Progenitor cell of endocrine pancreas (in vitro differentiated cells): ENCODE results near the gene TOLLIP. TPM values are rescaled to one million over a fixed set of nuclear protein-coding genes. Genes with fewer than 3 reads are reported as not detected.
A peak's percentile ranks its signal among the peaks of the same experiment; 100 is the strongest.

Experiments
- DNase-seq: peaks from one replicate; pipeline ENCODE4 v3.0.0; 2021; ENCODE audit warnings: low spot score; ENCODE audit not compliant: unreplicated experiment
- H3K27ac Mint-ChIP-seq: 2 replicates; pipeline ENCODE4 v1.8.0; 2021; ENCODE audit warnings: mild to moderate bottlenecking, moderate library complexity, mixed read lengths
- H3K27me3 Mint-ChIP-seq: 2 replicates; pipeline ENCODE4 v1.8.0; 2021; ENCODE audit warnings: mixed read lengths
- H3K36me3 Mint-ChIP-seq: 2 replicates; pipeline ENCODE4 v1.8.0; 2022; ENCODE audit warnings: mixed read lengths; ENCODE audit not compliant: insufficient read depth
- H3K4me1 Mint-ChIP-seq: 2 replicates; pipeline ENCODE4 v1.8.0; 2021; ENCODE audit warnings: low read depth, mixed read lengths
- H3K4me3 Mint-ChIP-seq: 2 replicates; pipeline ENCODE4 v1.8.0; 2021; ENCODE audit warnings: low read depth, mild to moderate bottlenecking, moderate library complexity, mixed read lengths
- H3K9me3 Mint-ChIP-seq: 2 replicates; pipeline ENCODE4 v1.8.0; 2021; ENCODE audit warnings: low read depth, mixed read lengths
- CTCF ChIP-seq: fragments of 200-600 bp; sonication (generic); IDR thresholded peaks from one replicate; pipeline ENCODE4 v1.5.0; 2021; ENCODE audit warnings: antibody characterized with exemption, mild to moderate bottlenecking; ENCODE audit not compliant: unreplicated experiment
- total RNA-seq: library from RNA; stranded (reverse); gene quantifications from 2 replicates; pipeline ENCODE4 v1.2.1, GENCODE V29; 2021

TOLLIP gene
- total RNA-seq, 1 donor from 2014 or later, result 44.4 TPM

DNA sequence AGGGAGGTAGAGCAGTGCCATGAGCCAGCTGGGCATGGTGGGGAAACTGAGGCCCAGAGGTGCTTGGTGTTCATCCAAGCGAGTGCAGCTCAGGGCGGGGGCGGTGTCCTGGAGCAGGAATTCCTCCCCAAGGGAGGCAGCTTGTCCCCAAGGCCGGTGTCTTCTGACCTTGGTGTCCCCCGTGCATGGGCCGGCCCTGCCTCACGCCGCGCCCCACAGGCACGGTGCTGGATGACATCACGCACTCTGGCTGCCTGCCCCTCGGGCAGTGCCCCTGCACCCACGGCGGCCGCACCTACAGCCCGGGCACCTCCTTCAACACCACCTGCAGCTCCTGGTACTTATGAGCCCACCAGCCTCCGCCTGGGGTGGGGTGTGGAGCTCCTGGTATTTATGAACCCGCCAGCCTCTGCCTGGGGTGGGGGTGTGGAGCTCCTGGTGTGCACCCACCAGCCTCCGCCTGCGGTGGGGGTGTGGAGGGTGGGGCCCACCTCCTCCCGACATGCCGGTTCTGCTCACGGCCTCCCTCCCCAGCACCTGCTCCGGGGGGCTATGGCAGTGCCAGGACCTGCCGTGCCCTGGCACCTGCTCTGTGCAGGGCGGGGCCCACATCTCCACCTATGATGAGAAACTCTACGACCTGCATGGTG lies 79.8 kb downstream of the TOLLIP start:
- H3K27me3 Mint-ChIP-seq, result no peaks in the 10 kb centered on the region
- no peaks in the 10 kb centered on the region for H3K36me3 Mint-ChIP-seq
- H3K9me3 Mint-ChIP-seq, result no peaks in the 10 kb centered on the region
- peak overlapping the region; percentile 56 for H3K27ac Mint-ChIP-seq
- no peak for TF ChIP-seq CTCF
- no peak overlapping the region for H3K4me3 Mint-ChIP-seq
- no peaks in the 10 kb centered on the region for H3K4me1 Mint-ChIP-seq
- no peak for DNase-seq

DNA sequence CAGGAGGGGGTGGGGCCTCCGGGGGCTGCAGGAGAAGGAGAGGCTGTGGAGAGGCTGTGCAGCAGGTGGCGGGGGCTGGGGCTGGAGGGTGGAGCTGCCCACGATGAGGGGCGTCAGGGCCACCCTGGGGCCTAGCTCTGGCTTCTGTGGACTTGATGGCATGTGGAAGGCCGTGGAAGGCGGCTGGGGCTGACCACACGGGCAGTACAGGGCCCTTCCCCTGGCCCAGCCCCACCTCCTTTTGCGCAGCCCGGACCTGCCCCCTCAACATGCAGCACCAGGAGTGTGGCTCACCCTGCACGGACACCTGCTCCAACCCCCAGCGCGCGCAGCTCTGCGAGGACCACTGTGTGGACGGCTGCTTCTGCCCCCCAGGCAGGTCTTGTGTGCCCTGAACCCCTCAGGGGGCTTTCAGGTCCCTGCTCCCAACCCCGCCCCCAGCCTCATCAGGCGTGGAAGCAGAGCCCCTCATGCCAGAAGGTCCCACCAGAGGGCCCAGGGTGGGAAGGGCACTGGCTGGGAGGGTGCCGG lies 80.4 kb downstream of the TOLLIP start:
- Mint-ChIP-seq H3K27me3 (no peaks in the 10 kb centered on the region), H3K4me3 (no peak overlapping the region), H3K9me3 (no peaks in the 10 kb centered on the region), H3K4me1 (no peaks in the 10 kb centered on the region), H3K27ac (no peak overlapping the region), H3K36me3 (no peaks in the 10 kb centered on the region)
- no peak for TF ChIP-seq CTCF
- DNase-seq, result no peak

DNA sequence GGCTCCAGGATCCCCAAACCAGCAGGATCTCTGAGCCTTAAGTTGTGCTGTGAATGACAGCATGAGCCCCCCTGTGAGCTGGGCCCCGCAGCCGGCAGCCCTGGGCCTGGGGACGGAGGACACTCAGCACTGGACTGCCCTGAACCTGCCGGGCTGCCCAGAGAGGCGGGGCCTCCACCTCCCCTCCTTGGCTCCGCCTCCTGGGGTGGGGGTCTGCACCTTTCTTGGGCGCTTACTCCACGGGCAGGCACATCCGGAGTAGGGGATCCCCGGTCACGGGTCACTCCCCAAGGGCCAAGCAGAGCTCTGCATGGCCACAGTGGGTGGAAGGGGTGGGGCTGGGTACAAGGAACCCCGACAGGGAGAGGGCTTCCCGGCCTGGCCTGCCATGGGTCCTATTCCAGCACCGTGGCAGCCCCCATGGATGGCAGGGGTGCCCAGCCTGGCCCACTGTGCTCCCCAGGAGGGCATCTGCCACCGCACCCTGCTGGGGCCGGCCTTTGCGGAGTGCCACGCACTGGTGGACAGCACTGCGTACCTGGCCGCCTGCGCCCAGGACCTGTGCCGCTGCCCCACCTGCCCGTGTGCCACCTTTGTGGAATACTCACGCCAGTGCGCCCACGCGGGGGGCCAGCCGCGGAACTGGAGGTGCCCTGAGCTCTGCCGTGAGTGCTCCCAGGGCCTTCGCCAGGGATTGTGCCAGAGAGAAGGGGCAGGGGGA lies 81.2 kb downstream of the TOLLIP start:
- Mint-ChIP-seq H3K4me1 (no peaks in the 10 kb centered on the region), H3K27me3 (no peaks in the 10 kb centered on the region), H3K9me3 (no peaks in the 10 kb centered on the region), H3K36me3 (no peaks in the 10 kb centered on the region), H3K4me3 (no peak overlapping the region), H3K27ac (no peak overlapping the region)
- TF ChIP-seq CTCF, result no peak
- DNase-seq, result no peak

- H3K4me3 Mint-ChIP-seq, result no peak overlapping the region
- no peak overlapping the region for H3K27ac Mint-ChIP-seq
- H3K27me3 Mint-ChIP-seq, result no peaks in the 10 kb centered on the region
- no peak for TF ChIP-seq CTCF
- H3K4me1 Mint-ChIP-seq, result no peaks in the 10 kb centered on the region
- DNase-seq, result no peak
- H3K9me3 Mint-ChIP-seq, result no peaks in the 10 kb centered on the region
- no peaks in the 10 kb centered on the region for H3K36me3 Mint-ChIP-seq
These were observed 81.8 kb downstream of the TOLLIP start for GRCh38 chr11:1227551-1228100.

DNA sequence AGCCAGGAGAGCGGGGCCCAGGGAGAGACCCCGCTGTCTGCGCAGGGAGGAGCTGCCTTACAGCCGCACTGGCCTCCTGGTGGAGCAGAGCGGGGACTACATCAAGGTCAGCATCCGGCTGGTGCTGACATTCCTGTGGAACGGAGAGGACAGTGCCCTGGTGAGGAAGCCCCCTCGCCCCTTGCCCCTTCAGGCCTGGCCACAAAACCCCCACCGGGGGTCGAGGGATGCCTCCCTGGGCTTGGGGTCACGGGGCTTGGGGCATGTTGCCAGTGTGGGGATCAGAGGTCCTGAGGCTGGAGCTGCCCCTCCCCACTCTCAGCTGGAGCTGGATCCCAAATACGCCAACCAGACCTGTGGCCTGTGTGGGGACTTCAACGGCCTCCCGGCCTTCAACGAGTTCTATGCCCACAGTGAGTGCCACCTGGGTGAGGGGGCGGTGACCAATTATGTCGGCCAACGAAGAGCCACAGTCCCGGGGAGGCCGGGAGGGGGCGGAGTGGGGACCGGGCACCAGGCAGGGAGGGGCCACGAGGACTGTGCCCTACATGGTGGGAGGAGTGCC lies 82.4 kb downstream of the TOLLIP start:
- TF ChIP-seq CTCF, result peak; percentile 52
- H3K27me3 Mint-ChIP-seq, result no peaks in the 10 kb centered on the region
- no peaks in the 10 kb centered on the region for H3K4me1 Mint-ChIP-seq
- no peak overlapping the region for H3K4me3 Mint-ChIP-seq
- H3K36me3 Mint-ChIP-seq, result no peaks in the 10 kb centered on the region
- H3K9me3 Mint-ChIP-seq, result no peaks in the 10 kb centered on the region
- no peak for DNase-seq
- no peak overlapping the region for H3K27ac Mint-ChIP-seq
